ENCODE data around the gene LOXL1. TPM values are rescaled to one million over a fixed set of nuclear protein-coding genes. Genes with fewer than 3 reads are reported as not detected.

LOXL1 gene
- total RNA-seq, 1 experiment from 2014 or later, result 117 TPM

DNA sequence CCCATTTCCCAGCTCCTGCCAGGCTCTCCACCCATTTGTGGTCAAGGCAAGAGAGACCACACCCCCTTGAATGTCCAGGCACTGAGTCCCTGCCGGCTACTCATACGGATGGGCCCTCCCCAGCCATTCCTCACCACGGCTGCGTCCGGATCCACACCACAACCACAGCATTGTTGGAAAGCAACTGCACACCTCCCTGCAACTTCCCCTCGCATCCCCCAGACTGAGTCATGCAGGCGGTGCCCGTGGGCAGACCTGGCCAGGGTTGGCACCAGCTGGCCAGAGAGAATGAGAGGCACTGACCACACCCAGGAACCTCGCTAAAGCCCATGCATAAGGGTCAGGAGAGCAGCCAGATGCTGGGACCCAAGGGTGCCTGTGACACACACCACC, 30.5 kb downstream of the LOXL1 start:
- Histone ChIP-seq H3K4me1 (ENCODE audit: insufficient read depth, low read length, poor library complexity, severe bottlenecking) (peaks cover 5% of the 10 kb centered on the region), H3K36me3 (ENCODE audit: insufficient read depth, low read length, poor library complexity, severe bottlenecking) (peaks cover 8% of the 10 kb centered on the region), H3K4me3 (ENCODE audit: low read depth, low read length, poor library complexity, severe bottlenecking) (no peak overlapping the region), H3K27ac (ENCODE audit: low read depth, low read length, poor library complexity, severe bottlenecking) (no peak overlapping the region), H3K27me3 (replicated peaks; ENCODE audit: insufficient read depth, low read depth, low read length, poor library complexity) (no peaks in the 10 kb centered on the region), H3K9me3 (ENCODE audit: low read depth, low read length, poor library complexity, severe bottlenecking) (no peaks in the 10 kb centered on the region)
- no TSS peak for BruUV-seq (replicated peaks)
- ChIA-PET POLR2A (ENCODE audit: low non-redundant PET) (no interaction called here), CTCF (no interaction called here)
- DNase-seq (ENCODE audit: low spot score), result no peak
- TF ChIP-seq, protein P1, sequence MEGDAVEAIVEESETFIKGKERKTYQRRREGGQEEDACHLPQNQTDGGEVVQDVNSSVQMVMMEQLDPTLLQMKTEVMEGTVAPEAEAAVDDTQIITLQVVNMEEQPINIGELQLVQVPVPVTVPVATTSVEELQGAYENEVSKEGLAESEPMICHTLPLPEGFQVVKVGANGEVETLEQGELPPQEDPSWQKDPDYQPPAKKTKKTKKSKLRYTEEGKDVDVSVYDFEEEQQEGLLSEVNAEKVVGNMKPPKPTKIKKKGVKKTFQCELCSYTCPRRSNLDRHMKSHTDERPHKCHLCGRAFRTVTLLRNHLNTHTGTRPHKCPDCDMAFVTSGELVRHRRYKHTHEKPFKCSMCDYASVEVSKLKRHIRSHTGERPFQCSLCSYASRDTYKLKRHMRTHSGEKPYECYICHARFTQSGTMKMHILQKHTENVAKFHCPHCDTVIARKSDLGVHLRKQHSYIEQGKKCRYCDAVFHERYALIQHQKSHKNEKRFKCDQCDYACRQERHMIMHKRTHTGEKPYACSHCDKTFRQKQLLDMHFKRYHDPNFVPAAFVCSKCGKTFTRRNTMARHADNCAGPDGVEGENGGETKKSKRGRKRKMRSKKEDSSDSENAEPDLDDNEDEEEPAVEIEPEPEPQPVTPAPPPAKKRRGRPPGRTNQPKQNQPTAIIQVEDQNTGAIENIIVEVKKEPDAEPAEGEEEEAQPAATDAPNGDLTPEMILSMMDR (conservative IDR thresholded peaks at IDR 0.05; ENCODE audit: low read depth, low read length), result no peak
- TF ChIP-seq EZH2 (IDR thresholded peaks at IDR 0.05; ENCODE audit: borderline replicate concordance, low read depth, low read length, poor library complexity, severe bottlenecking), result no peak
- intact Hi-C loops (cut with micrococcal nuclease; ENCODE audit: unreplicated experiment), result no loop called here

DNA sequence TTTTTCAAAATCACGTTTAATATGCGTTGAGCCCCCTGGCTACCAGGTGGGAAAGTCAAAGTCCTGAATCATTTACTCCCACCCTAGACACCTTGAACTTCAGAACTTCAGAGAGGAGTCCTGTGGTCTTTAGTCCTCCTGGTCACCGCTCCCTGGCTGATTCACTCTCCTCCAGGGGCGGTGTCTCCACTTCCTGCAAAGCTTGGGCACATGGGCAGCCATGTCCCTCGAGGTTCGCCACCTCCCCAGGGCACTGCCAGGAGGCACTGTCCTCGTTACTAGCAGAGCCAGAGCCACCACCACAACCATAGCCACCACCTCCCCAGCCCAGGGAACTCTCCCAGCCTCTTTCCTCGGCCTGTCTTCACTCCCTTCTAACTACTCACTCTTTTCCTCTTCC, 31.0 kb downstream of the LOXL1 start:
- no peaks in the 10 kb centered on the region for H3K9me3 ChIP-seq (ENCODE audit: low read depth, low read length, poor library complexity, severe bottlenecking)
- H3K27me3 ChIP-seq (replicated peaks; ENCODE audit: insufficient read depth, low read depth, low read length, poor library complexity), result no peaks in the 10 kb centered on the region
- POLR2A ChIA-PET (ENCODE audit: low non-redundant PET), result no interaction called here
- CTCF ChIA-PET, result no interaction called here
- peaks cover 8% of the 10 kb centered on the region for H3K36me3 ChIP-seq (ENCODE audit: insufficient read depth, low read length, poor library complexity, severe bottlenecking)
- no peak overlapping the region for H3K4me3 ChIP-seq (ENCODE audit: low read depth, low read length, poor library complexity, severe bottlenecking)
- no peak overlapping the region for H3K27ac ChIP-seq (ENCODE audit: low read depth, low read length, poor library complexity, severe bottlenecking)
- intact Hi-C loops (cut with micrococcal nuclease; ENCODE audit: unreplicated experiment), result no loop called here
- TF ChIP-seq, protein P1 (conservative IDR thresholded peaks at IDR 0.05; ENCODE audit: low read depth, low read length), result no peak
- no peak for TF ChIP-seq EZH2 (IDR thresholded peaks at IDR 0.05; ENCODE audit: borderline replicate concordance, low read depth, low read length, poor library complexity, severe bottlenecking)
- no peak for DNase-seq (ENCODE audit: low spot score)
- no TSS peak for BruUV-seq (replicated peaks)
- H3K4me1 ChIP-seq (ENCODE audit: insufficient read depth, low read length, poor library complexity, severe bottlenecking), result no peaks in the 10 kb centered on the region

- intact Hi-C loops (cut with micrococcal nuclease; ENCODE audit: unreplicated experiment), result no loop called here
- CTCF ChIA-PET, result no interaction called here
- no TSS peak for BruUV-seq (replicated peaks)
These were observed 31.5 kb downstream of the LOXL1 start for GRCh38 chr15:73957785-73958184.

More at GRCh38 chr15:73957785-73958184, 31.5 kb downstream of the LOXL1 start:
- DNase-seq (ENCODE audit: low spot score), result no peak
- POLR2A ChIA-PET (ENCODE audit: low non-redundant PET), result no interaction called here
- H3K4me1 ChIP-seq (ENCODE audit: insufficient read depth, low read length, poor library complexity, severe bottlenecking), result no peaks in the 10 kb centered on the region
- no peak overlapping the region for H3K27ac ChIP-seq (ENCODE audit: low read depth, low read length, poor library complexity, severe bottlenecking)
- H3K4me3 ChIP-seq (ENCODE audit: low read depth, low read length, poor library complexity, severe bottlenecking), result no peak overlapping the region
- TF ChIP-seq EZH2 (IDR thresholded peaks at IDR 0.05; ENCODE audit: borderline replicate concordance, low read depth, low read length, poor library complexity, severe bottlenecking), result no peak
- TF ChIP-seq, protein P1 (conservative IDR thresholded peaks at IDR 0.05; ENCODE audit: low read depth, low read length), result no peak
- no peaks in the 10 kb centered on the region for H3K27me3 ChIP-seq (replicated peaks; ENCODE audit: insufficient read depth, low read depth, low read length, poor library complexity)
- no peaks in the 10 kb centered on the region for H3K9me3 ChIP-seq (ENCODE audit: low read depth, low read length, poor library complexity, severe bottlenecking)
- peaks cover 3% of the 10 kb centered on the region for H3K36me3 ChIP-seq (ENCODE audit: insufficient read depth, low read length, poor library complexity, severe bottlenecking)

Measured in A673 (cell line).